VCaP (cell line): ENCODE results near the gene SLC4A1AP.

ENCODE experiments used
- H3K27ac ChIP-seq: fragments of 450-650 bp; 2 replicates; pipeline ENCODE4 v1.5.1; 2017
- TF ChIP-seq, protein P1 (sequence below): fragments of 450-650 bp; conservative IDR thresholded peaks from 2 replicates; pipeline ENCODE4 v1.5.1; 2017; ENCODE audit warnings: mild to moderate bottlenecking, moderate library complexity

Gene SLC4A1AP

DNA sequence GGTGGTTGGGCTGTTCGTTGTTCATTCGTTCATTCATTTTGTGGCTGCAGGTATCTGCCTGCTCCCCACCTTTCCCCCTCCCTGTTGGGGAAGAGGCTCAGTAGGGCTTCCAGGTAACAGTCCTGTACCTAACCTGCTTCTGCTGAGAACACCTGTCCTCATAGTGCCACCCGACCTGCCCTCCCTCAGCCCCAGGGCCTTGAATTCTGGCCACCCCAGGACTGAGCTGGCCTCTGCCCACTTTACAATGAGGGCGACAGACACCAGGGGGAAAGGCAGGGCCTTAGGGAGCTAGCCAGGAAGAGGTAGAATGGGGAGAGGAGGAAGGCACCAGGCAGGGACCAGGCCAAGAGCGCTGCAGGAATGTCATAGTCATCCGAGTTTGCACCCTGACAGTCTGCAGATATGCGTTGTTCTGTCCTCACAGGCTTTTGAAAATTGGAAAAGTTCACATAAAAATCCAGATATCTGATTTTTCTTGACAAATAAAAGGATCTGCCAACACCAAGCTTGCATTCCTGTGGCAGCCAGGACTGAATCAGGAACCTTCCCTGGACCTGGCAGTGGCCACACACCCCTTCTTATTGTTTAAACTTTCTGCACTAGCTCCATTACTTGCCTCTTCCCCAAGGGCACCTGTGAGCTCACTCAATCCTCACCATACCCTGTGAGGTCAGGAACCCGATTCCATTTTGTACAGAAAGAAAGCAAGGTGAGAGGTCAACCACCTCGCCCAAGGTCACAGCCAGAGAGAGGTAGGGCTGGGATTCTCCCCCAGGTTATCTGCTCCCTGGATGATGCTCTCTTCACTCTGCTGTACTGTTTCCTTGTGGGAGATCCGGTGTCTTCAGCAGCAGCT lies 72.6 kb downstream of the SLC4A1AP start:
- TF ChIP-seq, protein P1, sequence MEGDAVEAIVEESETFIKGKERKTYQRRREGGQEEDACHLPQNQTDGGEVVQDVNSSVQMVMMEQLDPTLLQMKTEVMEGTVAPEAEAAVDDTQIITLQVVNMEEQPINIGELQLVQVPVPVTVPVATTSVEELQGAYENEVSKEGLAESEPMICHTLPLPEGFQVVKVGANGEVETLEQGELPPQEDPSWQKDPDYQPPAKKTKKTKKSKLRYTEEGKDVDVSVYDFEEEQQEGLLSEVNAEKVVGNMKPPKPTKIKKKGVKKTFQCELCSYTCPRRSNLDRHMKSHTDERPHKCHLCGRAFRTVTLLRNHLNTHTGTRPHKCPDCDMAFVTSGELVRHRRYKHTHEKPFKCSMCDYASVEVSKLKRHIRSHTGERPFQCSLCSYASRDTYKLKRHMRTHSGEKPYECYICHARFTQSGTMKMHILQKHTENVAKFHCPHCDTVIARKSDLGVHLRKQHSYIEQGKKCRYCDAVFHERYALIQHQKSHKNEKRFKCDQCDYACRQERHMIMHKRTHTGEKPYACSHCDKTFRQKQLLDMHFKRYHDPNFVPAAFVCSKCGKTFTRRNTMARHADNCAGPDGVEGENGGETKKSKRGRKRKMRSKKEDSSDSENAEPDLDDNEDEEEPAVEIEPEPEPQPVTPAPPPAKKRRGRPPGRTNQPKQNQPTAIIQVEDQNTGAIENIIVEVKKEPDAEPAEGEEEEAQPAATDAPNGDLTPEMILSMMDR, result no peak
- H3K27ac ChIP-seq, result no peak overlapping the region

- TF ChIP-seq, protein P1, result no peak
- no peak overlapping the region for H3K27ac ChIP-seq
These were observed 73.2 kb downstream of the SLC4A1AP start for GRCh38 chr2:27736890-27737204.

GRCh38 chr2:27737676-27738348 lies 74.1 kb downstream of the SLC4A1AP start:
- H3K27ac ChIP-seq, result no peak overlapping the region
- TF ChIP-seq, protein P1, result no peak

DNA sequence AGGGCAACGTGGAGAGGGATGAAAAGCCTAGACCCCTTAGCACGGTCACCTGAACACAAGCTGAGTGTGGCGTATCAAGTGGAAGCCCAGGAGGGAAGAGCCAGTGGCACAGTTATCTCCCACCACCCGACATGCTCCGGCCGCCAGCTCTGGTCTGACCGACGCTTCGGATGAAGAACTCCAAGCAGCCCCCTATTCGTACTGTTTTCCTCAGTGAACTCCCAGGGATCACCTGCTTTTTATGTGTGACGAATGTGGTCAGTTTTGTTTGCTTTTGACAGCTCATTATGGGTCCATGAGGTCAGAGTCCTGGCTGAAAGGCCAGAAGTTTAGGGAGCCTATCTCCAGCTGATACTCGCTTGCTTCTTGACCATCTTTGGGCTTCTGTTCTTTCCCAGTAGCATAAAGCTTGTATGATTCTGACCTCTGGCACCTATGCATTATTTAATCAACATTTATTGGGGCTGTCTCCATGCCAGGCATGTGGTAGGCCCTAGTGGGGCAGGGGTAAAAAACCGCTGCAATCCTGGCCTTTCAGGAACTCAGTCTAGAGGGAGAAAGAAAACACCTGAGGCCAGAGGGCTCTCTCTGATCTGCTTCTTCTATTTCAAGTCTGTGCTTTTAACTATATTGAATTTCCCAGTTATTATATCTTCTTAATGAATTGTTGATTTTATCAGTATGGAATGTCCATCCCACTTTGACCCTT lies 74.8 kb downstream of the SLC4A1AP start:
- TF ChIP-seq, protein P1, result no peak
- H3K27ac ChIP-seq, result no peak overlapping the region

GRCh38 chr2:27739058-27739373 lies 75.3 kb downstream of the SLC4A1AP start:
- no peak overlapping the region for H3K27ac ChIP-seq
- TF ChIP-seq, protein P1, result no peak

GRCh38 chr2:27741673-27742072 lies 78.0 kb downstream of the SLC4A1AP start:
- TF ChIP-seq, protein P1, result no peak
- H3K27ac ChIP-seq, result no peak overlapping the region

- TF ChIP-seq, protein P1, result no peak
- H3K27ac ChIP-seq, result no peak overlapping the region
These were observed 78.9 kb downstream of the SLC4A1AP start for GRCh38 chr2:27742571-27742970.
